Astrocyte (in vitro differentiated cells and primary cell): Measurements from ENCODE around the gene KIF1A. TPM values are rescaled to one million over a fixed set of nuclear protein-coding genes. Genes with fewer than 3 reads are reported as not detected.

Experiments
- DNase-seq: peaks from one replicate; pipeline ENCODE4 v3.0.0-alpha.2; 2010; ENCODE audit warnings: low read depth
- FAIRE-seq: peaks from 2 replicates; lab custom pipeline; 2011; peaks lifted over from hg19 to GRCh38; lab: Jason Lieb, UNC
- H2AFZ ChIP-seq: 2 replicates; pipeline ENCODE4 v1.6.0; 2012; ENCODE audit warnings: low read depth, low read length, inconsistent platforms
- H3K27ac ChIP-seq: 2 replicates; pipeline ENCODE4 v1.5.1; 2011; ENCODE audit warnings: low read depth, low read length, inconsistent platforms
- H3K27me3 ChIP-seq: 2 replicates; pipeline ENCODE4 v1.6.0; 2011; ENCODE audit warnings: low read length, inconsistent platforms; ENCODE audit not compliant: insufficient read depth
- H3K36me3 ChIP-seq: 2 replicates; pipeline ENCODE4 v1.5.1; 2011; ENCODE audit warnings: low read length, inconsistent platforms; ENCODE audit not compliant: insufficient read depth
- H3K4me1 ChIP-seq: 2 replicates; pipeline ENCODE4 v1.5.1; 2011; ENCODE audit warnings: low read length, inconsistent platforms; ENCODE audit not compliant: insufficient read depth
- H3K4me2 ChIP-seq: 2 replicates; pipeline ENCODE4 v1.6.0; 2012; ENCODE audit warnings: low read length, inconsistent platforms
- H3K4me3 ChIP-seq: 2 replicates; pipeline ENCODE4 v1.5.1; 2011; ENCODE audit warnings: low read depth, mild to moderate bottlenecking, low read length, inconsistent platforms; ENCODE audit not compliant: insufficient read depth
- H3K79me2 ChIP-seq: 2 replicates; pipeline ENCODE4 v1.6.0; 2012; ENCODE audit warnings: mild to moderate bottlenecking, low read length, inconsistent platforms; ENCODE audit not compliant: insufficient read depth
- H3K9ac ChIP-seq: 2 replicates; pipeline ENCODE4 v1.6.0; 2012; ENCODE audit warnings: mild to moderate bottlenecking, low read length, inconsistent platforms
- H3K9me3 ChIP-seq: 2 replicates; pipeline ENCODE4 v1.5.1; 2012; ENCODE audit warnings: low read depth, mild to moderate bottlenecking, low read length, inconsistent platforms; ENCODE audit not compliant: insufficient read depth
- H4K20me1 ChIP-seq: 2 replicates; pipeline ENCODE4 v1.6.0; 2012; ENCODE audit warnings: low read length, inconsistent platforms; ENCODE audit not compliant: insufficient read depth
- H3K27ac Mint-ChIP-seq: one replicate; pipeline ENCODE4 v1.8.0; 2021; ENCODE audit warnings: mild to moderate bottlenecking, mixed read lengths; ENCODE audit not compliant: unreplicated experiment
- H3K27me3 Mint-ChIP-seq: one replicate; pipeline ENCODE4 v1.8.0; 2021; ENCODE audit warnings: low read depth, mixed read lengths; ENCODE audit not compliant: unreplicated experiment
- H3K36me3 Mint-ChIP-seq: one replicate; pipeline ENCODE4 v1.8.0; 2021; ENCODE audit warnings: low read depth, mixed read lengths; ENCODE audit not compliant: unreplicated experiment
- H3K4me1 Mint-ChIP-seq: one replicate; pipeline ENCODE4 v1.8.0; 2021; ENCODE audit warnings: low read depth, mixed read lengths; ENCODE audit not compliant: unreplicated experiment
- H3K4me3 Mint-ChIP-seq: one replicate; pipeline ENCODE4 v1.8.0; 2021; ENCODE audit warnings: mild to moderate bottlenecking, moderate library complexity, mixed read lengths; ENCODE audit not compliant: unreplicated experiment
- H3K9me3 Mint-ChIP-seq: one replicate; pipeline ENCODE4 v1.8.0; 2021; ENCODE audit warnings: mild to moderate bottlenecking, mixed read lengths; ENCODE audit not compliant: unreplicated experiment
- CTCF ChIP-seq: IDR thresholded peaks from 2 replicates; pipeline ENCODE4 v1.5.1; 2011; ENCODE audit warnings: low read depth, mild to moderate bottlenecking, inconsistent platforms, low read length, moderate library complexity; ENCODE audit not compliant: insufficient read depth
- EZH2 ChIP-seq: IDR thresholded peaks from 2 replicates; pipeline ENCODE4 v1.6.1; 2012; ENCODE audit warnings: mild to moderate bottlenecking, low read length, inconsistent platforms; ENCODE audit not compliant: insufficient read depth
- total RNA-seq: library from RNA; stranded (reverse); gene quantifications from 2 replicates; pipeline ENCODE4 v1.2.1, GENCODE V29; 2021

KIF1A gene
- total RNA-seq, 1 donor from 2014 or later: 51.2 TPM

- Histone ChIP-seq H4K20me1 (no peaks in the 10 kb centered on the region), H3K4me2 (no peak overlapping the region), H3K4me3 (no peak overlapping the region), H3K27me3 (peaks cover 29% of the 10 kb centered on the region), H3K36me3 (no peaks in the 10 kb centered on the region), H3K4me1 (no peaks in the 10 kb centered on the region), H2AFZ (no peak overlapping the region), H3K9ac (no peak overlapping the region), H3K9me3 (no peaks in the 10 kb centered on the region), H3K79me2 (no peaks in the 10 kb centered on the region), H3K27ac (no peak overlapping the region)
- TF ChIP-seq CTCF: no peak
- TF ChIP-seq EZH2: no peak
- Mint-ChIP-seq H3K9me3 (no peaks in the 10 kb centered on the region), H3K4me1 (no peaks in the 10 kb centered on the region), H3K27me3 (peaks cover 63% of the 10 kb centered on the region), H3K27ac (no peak overlapping the region), H3K4me3 (no peak overlapping the region), H3K36me3 (peaks cover 3% of the 10 kb centered on the region)
- FAIRE-seq (no peak), DNase-seq (no peak)
Observed at GRCh38 chr2:240861547-240861946, 41.5 kb upstream of the KIF1A start.

DNA sequence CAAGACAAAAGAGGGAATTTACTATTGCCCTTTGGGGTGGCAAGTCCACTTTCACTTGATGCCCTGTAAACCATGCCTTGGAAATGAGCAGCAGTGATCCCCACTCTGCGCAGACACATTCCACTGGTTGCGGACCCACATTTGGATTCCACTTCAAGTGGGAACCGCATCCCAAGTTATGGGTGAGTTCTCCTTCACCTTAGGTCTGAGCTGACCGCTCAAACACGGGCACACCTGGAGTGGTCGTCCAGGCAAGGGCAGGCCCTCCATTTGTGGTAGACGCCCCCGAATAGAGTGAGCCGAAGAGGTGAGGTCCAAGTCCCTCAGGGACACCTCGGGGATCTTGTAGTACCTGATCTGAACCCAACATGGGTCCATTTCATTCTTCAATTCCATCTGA lies 38.9 kb upstream of the KIF1A start:
- H3K4me2 ChIP-seq: no peak overlapping the region
- H2AFZ ChIP-seq: no peak overlapping the region
- peaks cover 16% of the 10 kb centered on the region for H3K9me3 Mint-ChIP-seq
- no peak overlapping the region for H3K9ac ChIP-seq
- H3K4me1 ChIP-seq: no peaks in the 10 kb centered on the region
- DNase-seq (no peak), FAIRE-seq (no peak)
- H3K79me2 ChIP-seq: no peaks in the 10 kb centered on the region
- H3K27ac ChIP-seq: no peak overlapping the region
- H3K4me3 ChIP-seq: no peak overlapping the region
- TF ChIP-seq CTCF: no peak
- no peak for TF ChIP-seq EZH2
- H3K36me3 Mint-ChIP-seq: peaks cover 6% of the 10 kb centered on the region
- H3K4me3 Mint-ChIP-seq: no peak overlapping the region
- H3K36me3 ChIP-seq: no peaks in the 10 kb centered on the region
- H3K27me3 Mint-ChIP-seq: peaks cover 47% of the 10 kb centered on the region
- H3K9me3 ChIP-seq: peaks cover 7% of the 10 kb centered on the region
- H4K20me1 ChIP-seq: no peaks in the 10 kb centered on the region
- H3K4me1 Mint-ChIP-seq: no peaks in the 10 kb centered on the region
- no peak overlapping the region for H3K27ac Mint-ChIP-seq
- H3K27me3 ChIP-seq: peaks cover 21% of the 10 kb centered on the region

DNA sequence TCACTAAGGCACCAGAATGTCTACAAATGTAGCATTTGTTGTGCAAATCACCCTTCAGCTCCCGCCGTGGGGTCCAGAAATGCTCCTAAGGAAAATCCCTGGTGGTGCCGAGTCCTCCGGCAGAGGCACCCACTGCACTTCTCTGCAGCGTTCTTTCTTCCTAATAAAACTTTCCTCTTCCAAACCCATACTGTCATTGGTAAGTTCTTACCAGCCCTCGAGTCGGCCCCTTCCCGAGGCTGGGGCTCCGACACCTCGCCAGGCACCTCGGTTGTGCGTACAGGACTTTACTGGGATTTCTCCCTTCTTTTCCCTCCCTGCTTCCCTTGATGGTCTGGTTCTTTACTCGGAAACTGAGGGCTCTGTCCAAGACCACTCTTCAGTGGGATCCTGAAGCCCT lies 38.3 kb upstream of the KIF1A start:
- no peak overlapping the region for H3K27ac ChIP-seq
- FAIRE-seq (no peak), DNase-seq (no peak)
- H3K9ac ChIP-seq: no peak overlapping the region
- Mint-ChIP-seq H3K4me3 (no peak overlapping the region), H3K27ac (no peak overlapping the region), H3K9me3 (peaks cover 20% of the 10 kb centered on the region), H3K4me1 (no peaks in the 10 kb centered on the region), H3K36me3 (peaks cover 6% of the 10 kb centered on the region), H3K27me3 (peaks cover 42% of the 10 kb centered on the region)
- no peak overlapping the region for H3K4me3 ChIP-seq
- no peaks in the 10 kb centered on the region for H3K36me3 ChIP-seq
- no peak for TF ChIP-seq CTCF
- H4K20me1 ChIP-seq: no peaks in the 10 kb centered on the region
- H3K4me2 ChIP-seq: no peak overlapping the region
- no peaks in the 10 kb centered on the region for H3K4me1 ChIP-seq
- H2AFZ ChIP-seq: no peak overlapping the region
- H3K79me2 ChIP-seq: no peaks in the 10 kb centered on the region
- peaks cover 20% of the 10 kb centered on the region for H3K27me3 ChIP-seq
- peaks cover 7% of the 10 kb centered on the region for H3K9me3 ChIP-seq
